NCI-H2029 treated with DMSO at 0.1 percent for 48 hours (cell line): ENCODE data around the gene FCRL6.

Experiments used
- DNase-seq: peaks from one replicate; lab custom pipeline; 2025; lab: John Stamatoyannopoulos, UW

The FCRL6 gene

GRCh38 chr1:159835862-159836525 is 33.8 kb downstream of the FCRL6 start:
- no peak for DNase-seq

DNA sequence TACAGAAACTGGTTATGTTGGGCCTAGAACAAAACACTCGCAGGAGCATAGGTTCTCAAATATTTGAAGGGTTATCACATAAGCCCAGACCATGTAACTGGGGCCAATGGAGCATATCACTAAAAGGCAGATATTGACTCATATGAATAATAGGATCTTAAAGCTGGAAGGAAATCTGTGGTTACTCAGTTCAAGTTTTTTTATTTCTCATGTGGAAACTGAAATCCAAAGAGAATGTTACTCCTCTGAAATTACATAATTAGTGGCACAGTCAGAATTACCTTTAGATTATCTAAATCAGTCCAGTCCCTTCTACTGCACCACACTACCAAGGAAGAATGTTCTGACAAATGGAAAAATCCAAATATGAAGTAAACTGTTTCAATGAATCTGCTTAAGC is 36.6 kb downstream of the FCRL6 start:
- no peak for DNase-seq

GRCh38 chr1:159839116-159839849 is 37.1 kb downstream of the FCRL6 start:
- DNase-seq, result no peak

DNA sequence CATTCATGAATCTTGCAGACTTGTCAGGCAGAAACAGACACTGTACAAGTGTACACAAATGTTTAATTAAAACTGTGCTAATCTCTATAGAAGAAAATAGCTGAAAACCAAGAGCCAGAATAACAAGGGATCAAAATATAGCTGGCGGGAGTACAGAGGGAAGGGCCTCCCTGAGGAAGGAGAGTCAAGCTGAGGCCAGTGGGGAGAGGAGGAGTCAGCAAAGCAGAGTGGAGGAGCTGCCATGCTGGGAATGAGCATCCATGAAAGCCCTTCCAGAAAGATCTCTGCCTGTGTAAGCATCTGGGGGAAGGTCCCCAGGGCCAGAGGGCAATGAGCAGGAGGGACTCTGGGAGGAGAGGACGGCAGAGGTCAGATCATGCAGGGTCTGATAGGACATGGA is 39.6 kb downstream of the FCRL6 start:
- DNase-seq, result no peak

GRCh38 chr1:159843459-159843858 is 41.3 kb downstream of the FCRL6 start:
- no peak for DNase-seq

DNA sequence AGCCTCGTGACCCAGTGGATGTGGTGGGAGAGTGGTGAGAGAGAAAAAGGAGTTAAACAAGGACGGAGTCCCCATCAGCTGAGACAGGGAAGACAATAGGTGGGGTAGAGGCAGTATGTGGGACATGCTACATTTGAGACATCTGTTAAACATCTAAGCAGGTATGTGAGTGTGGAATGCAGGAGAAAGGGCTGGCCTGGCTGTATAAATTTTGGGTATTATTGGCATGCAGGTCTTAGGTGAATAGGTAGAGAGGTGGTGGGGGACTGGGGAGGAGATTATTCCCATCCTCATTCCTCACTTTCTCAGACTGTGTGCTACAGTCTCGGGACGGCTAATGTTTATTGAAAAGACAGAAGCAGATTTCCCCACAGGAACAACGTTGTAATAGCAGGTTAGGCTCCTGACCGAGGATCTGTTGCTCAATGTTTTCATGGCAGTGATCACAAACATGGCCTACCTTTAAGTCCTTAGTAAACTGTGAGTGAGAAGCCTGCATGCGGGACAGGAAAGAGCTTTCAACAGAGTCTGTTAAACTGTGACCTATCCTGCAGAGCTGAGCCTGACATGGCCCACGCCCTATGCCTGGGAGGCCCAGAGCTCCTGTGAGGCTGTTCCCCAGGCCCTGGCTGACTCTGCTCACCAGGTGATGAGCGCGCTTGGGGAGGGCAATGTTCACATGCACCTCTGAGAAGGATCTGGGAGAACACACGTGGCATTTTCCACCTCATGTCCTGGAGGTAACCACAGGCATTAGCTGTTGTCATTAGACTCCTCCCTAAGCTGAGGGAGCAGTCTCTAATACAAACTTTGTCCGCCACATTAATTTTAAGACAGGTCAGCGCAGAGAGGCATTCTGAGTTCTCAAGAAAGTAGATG is 43.8 kb downstream of the FCRL6 start:
- no peak for DNase-seq

DNA sequence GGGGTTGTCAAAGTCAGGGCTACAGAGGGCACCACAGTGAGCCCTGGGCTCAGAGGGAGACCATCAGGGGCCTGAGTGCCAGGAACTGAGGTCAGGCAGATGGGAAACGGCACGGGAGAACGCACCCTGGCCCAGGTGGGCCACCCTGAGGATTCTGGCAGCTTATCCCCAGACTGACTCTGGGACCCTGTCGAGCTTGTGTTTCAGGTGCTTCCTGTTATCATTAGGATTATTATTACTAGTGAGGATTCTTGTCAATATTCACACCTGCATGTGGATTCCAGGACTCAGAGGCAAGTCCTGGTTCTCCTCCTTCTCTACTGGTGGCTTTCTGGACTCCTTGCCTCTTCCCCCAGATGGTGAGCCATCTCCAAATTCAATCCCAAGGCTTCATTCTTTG is 45.1 kb downstream of the FCRL6 start:
- DNase-seq, result no peak

DNA sequence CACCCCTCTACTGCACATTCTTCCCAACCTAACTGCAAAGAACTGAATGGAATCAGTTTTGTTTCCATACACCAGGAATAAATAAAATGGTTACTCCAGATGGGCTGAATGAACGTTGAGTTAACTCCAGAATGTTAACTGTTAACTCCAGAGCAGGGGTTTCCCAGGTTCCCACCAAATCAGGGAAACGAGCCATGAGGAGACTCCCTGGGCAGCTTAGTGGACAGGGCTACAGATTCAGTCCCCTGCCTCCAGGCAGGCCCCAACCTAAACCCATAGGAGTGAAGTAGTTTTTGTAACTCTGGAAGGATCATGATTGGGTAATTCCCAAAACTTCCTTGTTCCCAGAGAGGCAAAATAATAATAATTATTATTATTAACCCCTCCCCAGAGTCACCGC is 46.2 kb downstream of the FCRL6 start:
- no peak for DNase-seq

DNA sequence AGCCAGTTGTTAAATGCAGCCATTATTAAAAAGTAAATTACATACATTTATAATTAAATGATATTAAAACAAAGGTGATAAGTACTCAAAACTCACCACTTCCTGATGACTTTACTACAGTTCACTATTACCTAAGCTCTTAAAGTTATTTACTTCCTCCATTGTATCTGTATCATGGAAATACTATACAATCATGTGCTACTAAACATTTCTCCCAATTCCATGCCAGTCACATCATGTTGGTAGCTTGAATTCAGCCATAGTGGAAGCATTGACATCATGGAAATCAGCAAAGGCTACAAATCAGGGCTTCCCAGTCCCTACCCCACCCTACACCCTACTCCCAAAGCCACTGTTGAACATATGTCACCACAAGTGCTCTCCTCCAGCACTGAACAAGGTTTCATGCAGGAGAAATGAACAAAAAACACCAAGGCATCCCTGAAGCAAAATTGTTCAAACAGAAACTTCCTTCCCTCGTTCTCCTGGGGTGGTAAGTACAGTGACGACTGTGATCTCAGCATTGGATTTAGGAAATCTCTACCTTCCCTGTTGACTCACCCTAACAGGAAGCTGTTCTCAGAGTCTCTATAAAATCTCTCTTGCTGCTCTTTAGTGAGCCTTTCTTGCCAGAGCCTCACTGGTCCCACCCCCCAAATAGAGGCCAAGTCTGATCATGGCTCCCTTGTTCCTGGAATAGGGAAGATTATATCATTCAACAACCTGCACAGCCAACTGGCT is 47.6 kb downstream of the FCRL6 start:
- DNase-seq, result no peak

DNA sequence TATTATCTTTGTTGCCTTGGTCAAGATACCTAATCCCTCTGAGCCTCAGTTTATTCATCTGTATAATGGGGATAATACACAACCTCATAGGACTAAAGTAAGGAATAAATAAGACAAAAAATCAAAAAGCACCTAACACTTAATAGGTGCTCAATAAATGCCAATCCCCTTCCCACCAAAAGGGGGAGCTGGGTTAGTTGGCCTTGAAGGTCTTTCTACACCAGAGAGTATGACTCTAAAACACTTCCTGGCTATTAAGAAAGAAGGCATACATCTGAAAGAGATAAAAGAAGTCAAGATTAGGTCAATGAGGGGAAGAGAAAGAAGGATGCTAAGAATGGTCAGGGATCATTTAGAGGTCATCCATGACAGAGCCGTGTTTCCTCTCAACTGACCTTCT is 49.2 kb downstream of the FCRL6 start:
- DNase-seq, result no peak

GRCh38 chr1:159853417-159854115 is 51.4 kb downstream of the FCRL6 start:
- no peak for DNase-seq

DNA sequence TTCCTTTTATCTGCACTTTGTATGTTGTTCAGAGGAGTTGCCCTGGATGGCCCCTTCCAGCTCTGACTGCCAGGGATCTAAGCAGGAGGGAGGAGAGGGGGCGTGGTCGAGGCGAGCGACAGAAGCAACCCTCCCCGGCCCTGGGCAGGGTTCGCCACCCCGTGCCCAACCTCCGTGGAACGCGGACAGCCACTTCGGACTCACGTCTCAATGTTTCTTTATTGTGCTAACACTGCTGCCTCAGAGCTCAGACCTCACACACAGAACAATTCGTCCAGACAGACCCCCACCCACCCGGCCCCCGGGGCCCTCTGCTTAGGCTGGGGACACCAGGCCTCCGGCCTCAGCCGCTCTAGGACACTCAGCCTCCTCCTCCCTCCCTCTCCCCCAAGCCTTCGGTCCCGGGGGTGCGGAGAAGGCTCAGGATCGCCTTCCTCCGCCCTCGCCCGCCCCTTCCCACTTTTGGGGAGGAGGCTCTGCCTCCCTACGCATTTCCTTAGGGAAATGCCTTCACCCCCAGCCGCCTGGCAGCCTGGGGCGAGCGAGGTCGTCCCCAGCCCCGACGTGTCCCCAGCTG is 52.0 kb downstream of the FCRL6 start:
- peak; percentile 29 for DNase-seq

DNA sequence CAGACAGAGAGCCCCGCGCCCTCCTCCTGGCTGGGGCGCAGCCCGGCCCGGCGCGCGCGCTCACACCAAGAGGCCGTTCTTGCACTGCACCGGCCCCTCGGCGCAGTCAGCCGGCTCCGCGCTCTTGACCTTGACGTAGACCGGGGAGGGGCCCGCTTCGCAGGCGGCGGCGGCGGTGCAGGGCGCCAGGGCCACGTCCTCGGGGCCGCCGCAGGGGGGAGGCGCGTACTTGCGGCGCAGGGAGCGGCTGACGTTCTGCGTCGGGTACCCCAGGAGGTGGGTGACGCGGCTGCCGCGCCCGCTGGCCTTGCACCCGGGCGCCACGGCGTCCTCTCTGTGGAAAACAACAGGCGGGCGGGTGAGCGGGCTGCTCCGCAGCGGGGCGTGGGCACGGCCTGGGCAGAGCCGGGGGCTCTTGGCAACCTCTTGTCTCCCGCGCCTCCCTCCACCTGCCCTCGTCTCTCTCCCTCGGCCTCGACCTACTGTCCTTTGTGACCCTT is 52.6 kb downstream of the FCRL6 start:
- peak; percentile 35 for DNase-seq

GRCh38 chr1:159855709-159856108 is 53.5 kb downstream of the FCRL6 start:
- DNase-seq, result no peak

DNA sequence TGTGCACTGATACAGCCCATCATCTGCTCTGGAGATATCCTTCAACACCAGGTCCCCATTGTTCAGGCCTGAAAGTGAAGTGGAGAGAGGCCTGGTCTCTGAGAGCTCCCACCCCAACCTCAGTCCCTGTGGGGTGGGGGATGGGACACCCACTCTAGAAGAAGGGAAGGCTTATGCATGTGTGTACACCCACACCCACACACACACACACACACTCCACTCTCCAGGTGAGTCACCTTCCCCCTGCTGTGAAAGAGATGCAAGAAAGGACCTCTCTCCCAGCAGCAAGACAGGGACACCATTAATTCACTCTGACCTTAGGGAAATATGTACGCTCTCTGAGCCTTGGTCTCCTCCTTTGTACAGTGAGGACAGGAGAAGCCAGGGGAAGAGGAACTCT is 54.4 kb downstream of the FCRL6 start:
- no peak for DNase-seq

DNA sequence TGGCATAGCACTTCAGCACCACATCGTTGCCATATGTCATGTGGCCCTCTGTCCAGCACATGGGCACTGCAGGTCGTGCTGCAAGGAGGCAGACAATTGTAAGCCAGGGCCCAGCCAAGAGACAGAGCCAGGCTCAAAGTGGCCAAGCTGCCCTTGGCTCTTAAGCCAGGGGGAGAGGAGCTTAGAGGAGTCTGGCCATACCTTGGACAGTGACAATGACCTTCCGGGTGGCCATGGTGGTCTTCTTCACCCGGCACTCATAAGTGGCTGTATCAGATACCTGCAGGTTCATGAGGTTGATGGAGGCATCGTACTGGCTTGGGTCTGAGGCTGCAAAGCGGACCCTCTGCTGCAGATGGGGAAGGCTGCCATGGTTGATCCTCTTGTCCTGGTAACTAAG is 55.7 kb downstream of the FCRL6 start:
- no peak for DNase-seq

DNA sequence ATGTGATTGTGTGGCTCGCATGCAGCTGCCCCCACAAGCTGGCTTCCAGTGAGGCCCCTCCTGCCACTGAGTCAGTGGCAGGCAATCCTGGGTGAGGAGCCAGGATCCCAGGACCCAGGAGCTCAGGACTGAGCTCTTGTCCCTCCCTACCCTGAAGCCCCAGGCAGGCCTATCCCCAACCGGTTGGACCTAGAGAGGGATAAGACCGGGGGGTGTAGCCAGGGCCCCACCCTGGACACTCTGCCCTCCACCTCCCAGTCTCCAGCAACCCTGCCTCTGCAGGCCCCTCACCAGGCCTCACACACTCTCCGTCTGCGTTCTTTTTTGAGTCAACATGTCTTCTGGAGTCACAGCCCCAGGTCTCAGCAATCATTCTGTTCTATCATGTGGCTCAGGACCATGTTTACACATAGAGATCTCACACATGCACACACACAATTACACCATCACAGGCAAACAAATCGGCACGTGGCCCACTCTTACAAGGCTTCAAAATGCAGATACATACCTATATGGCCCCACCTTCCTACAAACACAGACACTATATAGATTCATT is 57.7 kb downstream of the FCRL6 start:
- no peak for DNase-seq

- DNase-seq, result no peak
These were observed 58.3 kb downstream of the FCRL6 start for GRCh38 chr1:159860456-159860855.

DNA sequence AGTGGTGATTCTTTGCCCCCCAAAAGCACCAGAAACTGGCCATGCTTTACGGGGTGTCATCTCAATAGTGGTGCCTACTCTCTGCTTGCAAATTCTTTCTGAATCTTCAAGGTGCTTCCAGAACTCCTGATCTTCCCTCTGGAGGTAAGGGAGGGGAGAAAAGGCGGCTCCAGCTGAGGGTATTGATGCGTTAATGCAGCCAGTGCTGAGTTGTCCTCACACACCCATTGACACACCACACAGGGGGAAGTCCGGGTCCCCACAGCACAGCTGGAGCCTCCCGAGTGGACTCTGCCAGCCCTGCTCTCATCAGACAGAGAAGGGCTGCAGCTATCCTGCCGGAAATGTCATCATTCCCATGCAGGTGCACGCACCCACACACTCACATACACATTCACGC is 59.1 kb downstream of the FCRL6 start:
- no peak for DNase-seq

GRCh38 chr1:159862031-159862430 is 59.9 kb downstream of the FCRL6 start:
- DNase-seq, result no peak

GRCh38 chr1:159862557-159862956 is 60.4 kb downstream of the FCRL6 start, which contains the start of gene VSIG8:
Gene VSIG8, minus strand, starts transcription at chr1:159862657. Its CDS starts 136 bp downstream, at chr1:159862521.
- DNase-seq, result no peak
